IPS-20b (cell line): Measurements from ENCODE around the gene SNX5.

Experiments used
- H3K27ac ChIP-seq: one replicate; pipeline ENCODE4 v1.5.1; 2013; ENCODE audit warnings: low read length
- H3K27me3 ChIP-seq: 2 replicates; pipeline ENCODE4 v1.6.1; 2013; ENCODE audit warnings: mild to moderate bottlenecking, low read length, inconsistent platforms; ENCODE audit not compliant: insufficient read depth
- H3K36me3 ChIP-seq: 2 replicates; pipeline ENCODE4 v1.6.1; 2013; ENCODE audit warnings: low read depth, mild to moderate bottlenecking, inconsistent platforms, low read length, moderate library complexity; ENCODE audit not compliant: insufficient read depth
- H3K4me1 ChIP-seq: 2 replicates; pipeline ENCODE4 v1.6.1; 2013; ENCODE audit warnings: mild to moderate bottlenecking, control low read depth, inconsistent platforms, low read length, moderate library complexity; ENCODE audit not compliant: insufficient read depth
- H3K4me3 ChIP-seq: 2 replicates; pipeline ENCODE4 v1.5.1; 2013; ENCODE audit warnings: mild to moderate bottlenecking, low read length, inconsistent platforms
- H3K9ac ChIP-seq: 2 replicates; pipeline ENCODE4 v1.6.1; 2013; ENCODE audit warnings: low read depth, mild to moderate bottlenecking, inconsistent platforms, low read length, moderate library complexity
- H3K9me3 ChIP-seq: 2 replicates; pipeline ENCODE4 v1.6.1; 2013; ENCODE audit warnings: mild to moderate bottlenecking, low read depth, low read length, inconsistent platforms; ENCODE audit not compliant: insufficient read depth

SNX5 gene

GRCh38 chr20:17944854-17945474 is 23.6 kb downstream of the SNX5 start:
- H3K9ac ChIP-seq, result no peak overlapping the region
- H3K36me3 ChIP-seq, result peaks cover 97% of the 10 kb centered on the region
- H3K4me3 ChIP-seq, result no peak overlapping the region
- H3K27me3 ChIP-seq, result no peaks in the 10 kb centered on the region
- H3K4me1 ChIP-seq, result 0 out of 2 replicates have a peak, but pooled peaks cover 3% of the 10 kb centered on the region
- no peak overlapping the region for H3K27ac ChIP-seq
- no peaks in the 10 kb centered on the region for H3K9me3 ChIP-seq

GRCh38 chr20:17943343-17943742 is 25.3 kb downstream of the SNX5 start:
- peaks cover 9% of the 10 kb centered on the region; the same call in 1 of the 2 replicates for H3K4me1 ChIP-seq
- no peak overlapping the region for H3K4me3 ChIP-seq
- H3K9ac ChIP-seq, result no peak overlapping the region
- H3K9me3 ChIP-seq, result no peaks in the 10 kb centered on the region
- no peaks in the 10 kb centered on the region for H3K27me3 ChIP-seq
- no peak overlapping the region for H3K27ac ChIP-seq
- peaks cover 80% of the 10 kb centered on the region for H3K36me3 ChIP-seq

- Histone ChIP-seq H3K4me1 (peaks cover 12% of the 10 kb centered on the region; the same call in 1 of the 2 replicates), H3K36me3 (peaks cover 65% of the 10 kb centered on the region), H3K27ac (no peak overlapping the region), H3K9me3 (no peaks in the 10 kb centered on the region), H3K27me3 (no peaks in the 10 kb centered on the region), H3K4me3 (no peak overlapping the region), H3K9ac (no peak overlapping the region)
Observed at GRCh38 chr20:17941826-17942196, 26.8 kb downstream of the SNX5 start.

GRCh38 chr20:17941087-17941825 is 27.3 kb downstream of the SNX5 start:
- Histone ChIP-seq H3K36me3 (peaks cover 59% of the 10 kb centered on the region), H3K9me3 (no peaks in the 10 kb centered on the region), H3K4me1 (peaks cover 15% of the 10 kb centered on the region; the same call in 1 of the 2 replicates), H3K27me3 (0 out of 2 replicates have a peak, but pooled peaks cover under 1% of the 10 kb centered on the region), H3K9ac (no peak overlapping the region), H3K4me3 (no peak overlapping the region), H3K27ac (no peak overlapping the region)

- no peaks in the 10 kb centered on the region for H3K9me3 ChIP-seq
- H3K4me1 ChIP-seq, result peaks cover 15% of the 10 kb centered on the region; the same call in 1 of the 2 replicates
- H3K4me3 ChIP-seq, result no peak overlapping the region
- H3K9ac ChIP-seq, result no peak overlapping the region
- H3K27ac ChIP-seq, result no peak overlapping the region
- peaks cover 51% of the 10 kb centered on the region for H3K36me3 ChIP-seq
- H3K27me3 ChIP-seq, result peaks cover 7% of the 10 kb centered on the region
Observed at GRCh38 chr20:17940224-17940971, 28.2 kb downstream of the SNX5 start.

GRCh38 chr20:17939622-17940223 is 28.9 kb downstream of the SNX5 start:
- Histone ChIP-seq H3K9ac (peak overlapping the region; percentile 22; the same call in 1 of the 2 replicates), H3K4me1 (peaks cover 20% of the 10 kb centered on the region; the same call in 1 of the 2 replicates), H3K27ac (no peak overlapping the region), H3K4me3 (no peak overlapping the region), H3K9me3 (no peaks in the 10 kb centered on the region), H3K27me3 (peaks cover 11% of the 10 kb centered on the region), H3K36me3 (peaks cover 44% of the 10 kb centered on the region)

- H3K9ac ChIP-seq, result peak overlapping the region; percentile 22; the same call in 1 of the 2 replicates
- peaks cover 37% of the 10 kb centered on the region for H3K36me3 ChIP-seq
- H3K4me1 ChIP-seq, result peaks cover 26% of the 10 kb centered on the region; the same call in 1 of the 2 replicates
- H3K27me3 ChIP-seq, result peaks cover 11% of the 10 kb centered on the region
- H3K27ac ChIP-seq, result no peak overlapping the region
- H3K4me3 ChIP-seq, result no peak overlapping the region
- no peaks in the 10 kb centered on the region for H3K9me3 ChIP-seq
Observed at GRCh38 chr20:17938871-17939619, 29.5 kb downstream of the SNX5 start.

- no peaks in the 10 kb centered on the region for H3K9me3 ChIP-seq
- H3K9ac ChIP-seq, result no peak overlapping the region
- H3K36me3 ChIP-seq, result peaks cover 17% of the 10 kb centered on the region
- peaks cover 34% of the 10 kb centered on the region; the same call in 1 of the 2 replicates for H3K4me1 ChIP-seq
- H3K27me3 ChIP-seq, result peaks cover 31% of the 10 kb centered on the region
- H3K4me3 ChIP-seq, result no peak overlapping the region
- H3K27ac ChIP-seq, result no peak overlapping the region
Observed at GRCh38 chr20:17936761-17937732, 31.5 kb downstream of the SNX5 start.

GRCh38 chr20:17936286-17936760 is 32.3 kb downstream of the SNX5 start:
- H3K27me3 ChIP-seq, result peaks cover 31% of the 10 kb centered on the region
- H3K9ac ChIP-seq, result no peak overlapping the region
- no peak overlapping the region for H3K27ac ChIP-seq
- H3K4me1 ChIP-seq, result peaks cover 34% of the 10 kb centered on the region; the same call in 1 of the 2 replicates
- no peak overlapping the region for H3K4me3 ChIP-seq
- H3K36me3 ChIP-seq, result peaks cover 10% of the 10 kb centered on the region
- no peaks in the 10 kb centered on the region for H3K9me3 ChIP-seq

- Histone ChIP-seq H3K9me3 (no peaks in the 10 kb centered on the region; the same call in 1 of the 2 replicates), H3K27me3 (peaks cover 31% of the 10 kb centered on the region), H3K27ac (no peak overlapping the region), H3K4me3 (no peak overlapping the region), H3K9ac (no peak overlapping the region), H3K36me3 (peaks cover 5% of the 10 kb centered on the region), H3K4me1 (peaks cover 31% of the 10 kb centered on the region; the same call in 1 of the 2 replicates)
Observed at GRCh38 chr20:17935761-17936160, 32.8 kb downstream of the SNX5 start.
